ENCODE data around the gene NEAT1. TPM values are rescaled to one million over a fixed set of nuclear protein-coding genes. Genes with fewer than 3 reads are reported as not detected.

NEAT1 gene
- total and polyA plus RNA-seq, 9 of the 15 experiments (the other 6 are each of a cell fraction or from before 2014, with no cell fraction given), result 20.1 to 389 (median 62.8) TPM

- no peak for TF ChIP-seq U2AF2 (optimal IDR thresholded peaks at IDR 0.05; ENCODE audit: low read depth, low read length)
- no peak for TF ChIP-seq CBX5 (IDR thresholded peaks at IDR 0.05; ENCODE audit: borderline replicate concordance, low read depth)
- TF ChIP-seq ZHX1 (conservative IDR thresholded peaks at IDR 0.05; ENCODE audit: low read length), result 0 out of 2 replicates have a peak, but pooled peaks have one; percentile 68
- no peak for TF ChIP-seq THRA (IDR thresholded peaks at IDR 0.05)
- TF ChIP-seq ZBTB8A (IDR thresholded peaks at IDR 0.05; ENCODE audit: partially characterized antibody), result no peak
- peak in 1 of 2 experiments; percentile 48; a peak in 1 of 4 replicates for TF ChIP-seq NONO (IDR thresholded peaks at IDR 0.05; ENCODE audit: low read depth in 2 of 2, low read length in 1 of 2)
- TF ChIP-seq POLR2AphosphoS5 (IDR thresholded peaks at IDR 0.05; ENCODE audit: control insufficient read depth, insufficient read depth, low read depth, low read length), result peak; percentile 78
- TF ChIP-seq, protein P1, sequence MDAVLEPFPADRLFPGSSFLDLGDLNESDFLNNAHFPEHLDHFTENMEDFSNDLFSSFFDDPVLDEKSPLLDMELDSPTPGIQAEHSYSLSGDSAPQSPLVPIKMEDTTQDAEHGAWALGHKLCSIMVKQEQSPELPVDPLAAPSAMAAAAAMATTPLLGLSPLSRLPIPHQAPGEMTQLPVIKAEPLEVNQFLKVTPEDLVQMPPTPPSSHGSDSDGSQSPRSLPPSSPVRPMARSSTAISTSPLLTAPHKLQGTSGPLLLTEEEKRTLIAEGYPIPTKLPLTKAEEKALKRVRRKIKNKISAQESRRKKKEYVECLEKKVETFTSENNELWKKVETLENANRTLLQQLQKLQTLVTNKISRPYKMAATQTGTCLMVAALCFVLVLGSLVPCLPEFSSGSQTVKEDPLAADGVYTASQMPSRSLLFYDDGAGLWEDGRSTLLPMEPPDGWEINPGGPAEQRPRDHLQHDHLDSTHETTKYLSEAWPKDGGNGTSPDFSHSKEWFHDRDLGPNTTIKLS (IDR thresholded peaks at IDR 0.05; ENCODE audit: borderline replicate concordance, low read depth), result no peak; the same call in 1 of the 2 replicates
- TF ChIP-seq GTF2F1 (IDR thresholded peaks at IDR 0.05; ENCODE audit: low read depth, low read length), result no peak
- TF ChIP-seq TCF7 (IDR thresholded peaks at IDR 0.05; ENCODE audit: borderline replicate concordance), result no peak
- no peak for TF ChIP-seq ARID2 (IDR thresholded peaks at IDR 0.05)
- TF ChIP-seq SIX5 (IDR thresholded peaks at IDR 0.05; ENCODE audit: borderline replicate concordance in 1 of 2, insufficient read depth in 1 of 2, low read depth in 1 of 2, low read length in 2 of 2), result no peak
- TF ChIP-seq ZNF311 (CRISPR knock-in tag; IDR thresholded peaks at IDR 0.05), result no peak
- no peak for TF ChIP-seq ZNF3 (CRISPR knock-in tag; IDR thresholded peaks at IDR 0.05)
- peak; percentile 18 for TF ChIP-seq RBM39 (optimal IDR thresholded peaks at IDR 0.05; ENCODE audit: low read depth, low read length)
- no peak for TF ChIP-seq NELFE (IDR thresholded peaks at IDR 0.05; ENCODE audit: insufficient read depth, insufficient read length)
- no peak for TF ChIP-seq KDM1A (IDR thresholded peaks at IDR 0.05)
- TF ChIP-seq NFIX (CRISPR knock-in tag; IDR thresholded peaks at IDR 0.05; ENCODE audit: low read depth), result no peak
- TF ChIP-seq, protein P2, sequence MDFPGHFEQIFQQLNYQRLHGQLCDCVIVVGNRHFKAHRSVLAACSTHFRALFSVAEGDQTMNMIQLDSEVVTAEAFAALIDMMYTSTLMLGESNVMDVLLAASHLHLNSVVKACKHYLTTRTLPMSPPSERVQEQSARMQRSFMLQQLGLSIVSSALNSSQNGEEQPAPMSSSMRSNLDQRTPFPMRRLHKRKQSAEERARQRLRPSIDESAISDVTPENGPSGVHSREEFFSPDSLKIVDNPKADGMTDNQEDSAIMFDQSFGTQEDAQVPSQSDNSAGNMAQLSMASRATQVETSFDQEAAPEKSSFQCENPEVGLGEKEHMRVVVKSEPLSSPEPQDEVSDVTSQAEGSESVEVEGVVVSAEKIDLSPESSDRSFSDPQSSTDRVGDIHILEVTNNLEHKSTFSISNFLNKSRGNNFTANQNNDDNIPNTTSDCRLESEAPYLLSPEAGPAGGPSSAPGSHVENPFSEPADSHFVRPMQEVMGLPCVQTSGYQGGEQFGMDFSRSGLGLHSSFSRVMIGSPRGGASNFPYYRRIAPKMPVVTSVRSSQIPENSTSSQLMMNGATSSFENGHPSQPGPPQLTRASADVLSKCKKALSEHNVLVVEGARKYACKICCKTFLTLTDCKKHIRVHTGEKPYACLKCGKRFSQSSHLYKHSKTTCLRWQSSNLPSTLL (IDR thresholded peaks at IDR 0.05), result no peak
- TF ChIP-seq ZNF12 (CRISPR knock-in tag; IDR thresholded peaks at IDR 0.05), result no peak
These were observed 3.6 kb downstream of the NEAT1 start (continued) for GRCh38 chr11:65425971-65426838.

All from K562 (cell line).